GM20431 (cell line): Measurements from ENCODE around the gene RASSF9.

ENCODE experiments used
- in situ Hi-C: fragments of 300-500 bp; cut with MseI, MboI; formaldehyde crosslinking; loops from one replicate; pipeline ENCODE4 v1.15.0; 2020; ENCODE audit warnings: low sequenced_read_pairs; ENCODE audit not compliant: unreplicated experiment

The RASSF9 gene

DNA sequence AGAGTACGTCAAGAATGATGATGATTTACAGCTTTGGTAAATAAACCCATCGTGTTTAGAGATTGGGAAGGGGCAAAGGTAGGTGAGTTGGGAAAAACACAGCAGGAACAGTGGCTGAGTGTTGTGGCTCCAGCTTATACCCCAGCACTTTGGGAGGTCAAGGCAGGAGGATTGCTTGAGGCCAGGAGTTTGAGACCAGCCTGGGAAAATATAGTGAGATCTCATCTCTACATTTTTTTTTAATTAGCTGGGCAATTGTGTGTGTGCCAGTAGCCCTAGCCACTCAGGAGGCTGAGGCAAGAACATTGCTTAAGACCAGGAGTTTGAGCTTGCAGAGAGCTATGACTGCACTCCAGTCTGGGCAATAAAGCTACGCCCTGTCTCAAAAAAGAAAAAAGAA is 77.1 kb downstream of the RASSF9 start:
- in situ Hi-C loops = no loop called here

DNA sequence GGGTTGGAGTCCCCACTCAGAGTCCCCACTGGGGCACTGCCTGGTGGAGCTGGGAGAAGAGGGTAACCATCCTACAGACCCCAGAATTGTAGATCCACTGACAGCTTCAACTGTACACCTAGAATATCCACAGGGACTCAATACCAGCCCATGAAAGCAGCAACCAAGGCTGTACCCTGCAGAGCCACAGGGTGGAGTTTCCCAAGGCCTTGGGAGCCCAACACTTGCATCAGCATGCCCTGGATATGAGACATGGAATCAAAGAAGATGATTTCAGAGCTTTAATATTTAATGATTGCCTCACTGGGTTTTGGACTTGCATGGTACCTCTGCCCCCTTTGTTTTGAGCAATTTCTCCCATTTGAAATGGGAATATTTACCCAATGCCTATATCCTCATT is 80.4 kb downstream of the RASSF9 start:
- in situ Hi-C loops = no loop called here
